ENCODE results near the gene RBKS.

DNA sequence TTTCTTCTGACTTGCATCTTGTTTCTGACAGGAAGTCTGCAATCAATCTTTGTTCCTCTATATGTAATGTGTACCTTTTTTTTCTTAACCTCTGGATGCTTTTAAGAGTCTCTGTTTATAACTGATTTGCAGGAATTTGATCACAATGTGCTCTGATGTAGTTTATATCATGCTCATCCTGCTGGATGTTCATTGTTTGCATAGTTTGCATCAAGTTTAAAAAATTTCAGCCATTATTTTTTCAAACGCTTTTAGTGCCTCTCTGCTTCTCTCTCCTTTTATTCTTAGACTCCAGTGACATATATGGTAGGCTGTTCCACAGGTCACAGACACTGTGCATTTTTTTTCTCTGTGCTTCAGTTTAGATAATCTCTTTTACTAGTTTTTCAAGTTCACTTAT is 23.9 kb downstream of the RBKS start:
- TF ChIP-seq SALL2 (tag by site-specific recombination; IDR thresholded peaks at IDR 0.05; ENCODE audit: borderline replicate concordance), result no peak
- no peak for TF ChIP-seq ZNF768 (tag by site-specific recombination; IDR thresholded peaks at IDR 0.05)
- TF ChIP-seq CTCF (tag by site-specific recombination; IDR thresholded peaks at IDR 0.05), result no peak
- TF ChIP-seq, protein P1, sequence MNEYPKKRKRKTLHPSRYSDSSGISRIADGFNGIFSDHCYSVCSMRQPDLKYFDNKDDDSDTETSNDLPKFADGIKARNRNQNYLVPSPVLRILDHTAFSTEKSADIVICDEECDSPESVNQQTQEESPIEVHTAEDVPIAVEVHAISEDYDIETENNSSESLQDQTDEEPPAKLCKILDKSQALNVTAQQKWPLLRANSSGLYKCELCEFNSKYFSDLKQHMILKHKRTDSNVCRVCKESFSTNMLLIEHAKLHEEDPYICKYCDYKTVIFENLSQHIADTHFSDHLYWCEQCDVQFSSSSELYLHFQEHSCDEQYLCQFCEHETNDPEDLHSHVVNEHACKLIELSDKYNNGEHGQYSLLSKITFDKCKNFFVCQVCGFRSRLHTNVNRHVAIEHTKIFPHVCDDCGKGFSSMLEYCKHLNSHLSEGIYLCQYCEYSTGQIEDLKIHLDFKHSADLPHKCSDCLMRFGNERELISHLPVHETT (tag by site-specific recombination; IDR thresholded peaks at IDR 0.05), result no peak
- no peak for TF ChIP-seq ZNF335 (tag by site-specific recombination; conservative IDR thresholded peaks at IDR 0.05)
- TF ChIP-seq ZNF2 (tag by site-specific recombination; IDR thresholded peaks at IDR 0.05), result no peak
- TF ChIP-seq, protein P2, sequence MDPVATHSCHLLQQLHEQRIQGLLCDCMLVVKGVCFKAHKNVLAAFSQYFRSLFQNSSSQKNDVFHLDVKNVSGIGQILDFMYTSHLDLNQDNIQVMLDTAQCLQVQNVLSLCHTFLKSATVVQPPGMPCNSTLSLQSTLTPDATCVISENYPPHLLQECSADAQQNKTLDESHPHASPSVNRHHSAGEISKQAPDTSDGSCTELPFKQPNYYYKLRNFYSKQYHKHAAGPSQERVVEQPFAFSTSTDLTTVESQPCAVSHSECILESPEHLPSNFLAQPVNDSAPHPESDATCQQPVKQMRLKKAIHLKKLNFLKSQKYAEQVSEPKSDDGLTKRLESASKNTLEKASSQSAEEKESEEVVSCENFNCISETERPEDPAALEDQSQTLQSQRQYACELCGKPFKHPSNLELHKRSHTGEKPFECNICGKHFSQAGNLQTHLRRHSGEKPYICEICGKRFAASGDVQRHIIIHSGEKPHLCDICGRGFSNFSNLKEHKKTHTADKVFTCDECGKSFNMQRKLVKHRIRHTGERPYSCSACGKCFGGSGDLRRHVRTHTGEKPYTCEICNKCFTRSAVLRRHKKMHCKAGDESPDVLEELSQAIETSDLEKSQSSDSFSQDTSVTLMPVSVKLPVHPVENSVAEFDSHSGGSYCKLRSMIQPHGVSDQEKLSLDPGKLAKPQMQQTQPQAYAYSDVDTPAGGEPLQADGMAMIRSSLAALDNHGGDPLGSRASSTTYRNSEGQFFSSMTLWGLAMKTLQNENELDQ (tag by site-specific recombination; IDR thresholded peaks at IDR 0.05; ENCODE audit: low read depth), result no peak
- no peak for TF ChIP-seq ZNF549 (tag by site-specific recombination; IDR thresholded peaks at IDR 0.05)
- no peak for TF ChIP-seq PRDM10 (tag by site-specific recombination; IDR thresholded peaks at IDR 0.05)

Data from HEK293 (cell line).